Panc1 (cell line): Measurements from ENCODE around the gene ST6GALNAC6.

Source experiments
- POLR2AphosphoS5 ChIP-seq: IDR thresholded peaks from 2 replicates; pipeline ENCODE4 v1.6.1; 2012; ENCODE audit warnings: mild to moderate bottlenecking, low read depth, low read length, moderate library complexity
- TF ChIP-seq, protein P1 (sequence below): fragments of 450-650 bp; IDR thresholded peaks from 2 replicates; pipeline ENCODE4 v1.5.1; 2017; ENCODE audit warnings: mild to moderate bottlenecking

DNA sequence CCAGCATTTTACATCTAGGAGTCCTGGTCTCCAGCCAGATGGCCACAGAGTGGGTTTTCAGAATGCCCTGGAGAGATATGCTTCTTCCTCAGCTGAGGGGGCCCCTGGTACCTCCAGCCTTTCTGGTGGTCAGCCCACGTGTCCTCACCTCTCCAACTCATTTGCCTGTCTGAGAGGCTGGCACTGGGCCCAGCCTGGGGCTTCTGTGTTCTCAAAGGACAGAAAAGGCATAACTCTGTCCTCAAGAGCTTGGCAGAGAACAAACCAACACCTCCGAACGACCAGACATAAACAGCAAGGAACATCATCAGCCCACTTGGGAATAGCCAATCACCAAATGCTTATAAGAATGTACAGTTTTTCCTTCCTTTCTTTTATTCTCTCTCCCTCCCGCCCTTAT, 62.1 kb downstream of the ST6GALNAC6 start:
- TF ChIP-seq, protein P1, sequence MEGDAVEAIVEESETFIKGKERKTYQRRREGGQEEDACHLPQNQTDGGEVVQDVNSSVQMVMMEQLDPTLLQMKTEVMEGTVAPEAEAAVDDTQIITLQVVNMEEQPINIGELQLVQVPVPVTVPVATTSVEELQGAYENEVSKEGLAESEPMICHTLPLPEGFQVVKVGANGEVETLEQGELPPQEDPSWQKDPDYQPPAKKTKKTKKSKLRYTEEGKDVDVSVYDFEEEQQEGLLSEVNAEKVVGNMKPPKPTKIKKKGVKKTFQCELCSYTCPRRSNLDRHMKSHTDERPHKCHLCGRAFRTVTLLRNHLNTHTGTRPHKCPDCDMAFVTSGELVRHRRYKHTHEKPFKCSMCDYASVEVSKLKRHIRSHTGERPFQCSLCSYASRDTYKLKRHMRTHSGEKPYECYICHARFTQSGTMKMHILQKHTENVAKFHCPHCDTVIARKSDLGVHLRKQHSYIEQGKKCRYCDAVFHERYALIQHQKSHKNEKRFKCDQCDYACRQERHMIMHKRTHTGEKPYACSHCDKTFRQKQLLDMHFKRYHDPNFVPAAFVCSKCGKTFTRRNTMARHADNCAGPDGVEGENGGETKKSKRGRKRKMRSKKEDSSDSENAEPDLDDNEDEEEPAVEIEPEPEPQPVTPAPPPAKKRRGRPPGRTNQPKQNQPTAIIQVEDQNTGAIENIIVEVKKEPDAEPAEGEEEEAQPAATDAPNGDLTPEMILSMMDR = no peak
- TF ChIP-seq POLR2AphosphoS5 = no peak
